H9 (cell line): ENCODE measurements around the gene VWA5B1. TPM values are rescaled to one million over a fixed set of nuclear protein-coding genes. Genes with fewer than 3 reads are reported as not detected.
A peak's percentile ranks its signal among the peaks of the same experiment; 100 is the strongest.

ENCODE experiments used
- DNase-seq: peaks from one replicate; pipeline ENCODE4 v3.0.0-alpha.2; 2017
- H2AFZ ChIP-seq: one replicate; pipeline ENCODE4 v1.6.1; 2013; ENCODE audit warnings: mild to moderate bottlenecking, low read length, control low read depth, moderate library complexity
- H2AK5ac ChIP-seq: 2 replicates; pipeline ENCODE4 v1.6.1; 2013; ENCODE audit warnings: low read length, control low read depth, mixed read lengths; ENCODE audit not compliant: insufficient read length
- H2BK120ac ChIP-seq: one replicate; pipeline ENCODE4 v1.6.1; 2013; ENCODE audit warnings: low read depth, mild to moderate bottlenecking, low read length, control low read depth, inconsistent platforms; ENCODE audit not compliant: poor library complexity, severe bottlenecking
- H2BK12ac ChIP-seq: 2 replicates; pipeline ENCODE4 v1.6.1; 2013; ENCODE audit warnings: low read length, control low read depth, mixed read lengths, low read depth; ENCODE audit not compliant: insufficient read length
- H2BK15ac ChIP-seq: 2 replicates; pipeline ENCODE4 v1.6.1; 2013; ENCODE audit warnings: low read depth, low read length, control low read depth
- H2BK20ac ChIP-seq: one replicate; pipeline ENCODE4 v1.6.1; 2013; ENCODE audit warnings: low read depth, mild to moderate bottlenecking, low read length, control low read depth, inconsistent platforms; ENCODE audit not compliant: poor library complexity, severe bottlenecking
- H2BK5ac ChIP-seq: 2 replicates; pipeline ENCODE4 v1.6.1; 2013; ENCODE audit warnings: low read length, control low read depth, mixed read lengths; ENCODE audit not compliant: insufficient read length
- H3K14ac ChIP-seq: 2 replicates; pipeline ENCODE4 v1.6.1; 2013; ENCODE audit warnings: low read length, control low read depth; ENCODE audit not compliant: insufficient read depth
- H3K18ac ChIP-seq: 2 replicates; pipeline ENCODE4 v1.6.1; 2013; ENCODE audit warnings: low read depth, mild to moderate bottlenecking, mixed read lengths, low read length, control low read depth; ENCODE audit not compliant: insufficient read length
- H3K23ac ChIP-seq: 2 replicates; pipeline ENCODE4 v1.6.1; 2013; ENCODE audit warnings: low read length, control low read depth, mixed read lengths, low read depth; ENCODE audit not compliant: insufficient read length
- H3K23me2 ChIP-seq: 2 replicates; pipeline ENCODE4 v1.6.1; 2013; ENCODE audit warnings: low read depth, mild to moderate bottlenecking, mixed read lengths, low read length, control low read depth; ENCODE audit not compliant: insufficient read length, poor library complexity, severe bottlenecking
- H3K27ac ChIP-seq: 2 replicates; pipeline ENCODE4 v1.5.1; 2013; ENCODE audit warnings: low read length, control low read depth, mixed read lengths, low read depth; ENCODE audit not compliant: insufficient read length
- H3K27me3 ChIP-seq: 2 replicates; pipeline ENCODE4 v1.6.1; 2013; ENCODE audit warnings: low read length, control low read depth, inconsistent platforms; ENCODE audit not compliant: insufficient read depth
- H3K4ac ChIP-seq: 2 replicates; pipeline ENCODE4 v1.6.1; 2013; ENCODE audit warnings: low read depth, mild to moderate bottlenecking, control low read depth, inconsistent platforms, low read length, moderate library complexity
- H3K4me1 ChIP-seq: 2 replicates; pipeline ENCODE4 v1.6.1; 2013; ENCODE audit warnings: low read length, control low read depth, inconsistent platforms; ENCODE audit not compliant: insufficient read depth
- H3K4me2 ChIP-seq: 2 replicates; pipeline ENCODE4 v1.6.1; 2013; ENCODE audit warnings: low read length, control low read depth, mixed read lengths; ENCODE audit not compliant: insufficient read length, insufficient read depth
- H3K56ac ChIP-seq: 2 replicates; pipeline ENCODE4 v1.6.1; 2013; ENCODE audit warnings: low read depth, mild to moderate bottlenecking, mixed read lengths, low read length, control low read depth; ENCODE audit not compliant: insufficient read length
- H3K79me1 ChIP-seq: 2 replicates; pipeline ENCODE4 v1.6.1; 2013; ENCODE audit warnings: low read depth, mild to moderate bottlenecking, moderate library complexity, low read length, control low read depth, inconsistent platforms; ENCODE audit not compliant: insufficient read depth, poor library complexity, severe bottlenecking
- H3K79me2 ChIP-seq: 2 replicates; pipeline ENCODE4 v1.6.1; 2013; ENCODE audit warnings: low read length, control low read depth, inconsistent platforms; ENCODE audit not compliant: insufficient read depth
- H3K9ac ChIP-seq: 2 replicates; pipeline ENCODE4 v1.6.1; 2013; ENCODE audit warnings: low read length, control low read depth, mixed read lengths; ENCODE audit not compliant: insufficient read length; ENCODE audit errors: extremely low read depth
- H3K9me3 ChIP-seq: one replicate; pipeline ENCODE4 v1.6.1; 2013; ENCODE audit warnings: low read depth, low read length, inconsistent platforms; ENCODE audit not compliant: control insufficient read depth
- H3T11ph ChIP-seq: one replicate; pipeline ENCODE4 v1.6.1; 2013; ENCODE audit warnings: mild to moderate bottlenecking, low read length, control low read depth, inconsistent platforms
- H4K20me1 ChIP-seq: one replicate; pipeline ENCODE4 v1.6.1; 2013; ENCODE audit not compliant: control insufficient read depth, insufficient read length, insufficient read depth
- H4K5ac ChIP-seq: 2 replicates; pipeline ENCODE4 v1.6.1; 2013; ENCODE audit warnings: low read depth, mild to moderate bottlenecking, mixed read lengths, low read length, control low read depth; ENCODE audit not compliant: insufficient read length
- H4K8ac ChIP-seq: replicated peaks from 2 replicates; pipeline ENCODE4 v1.6.1; 2013; ENCODE audit warnings: low read length, control low read depth, mixed read lengths, low read depth; ENCODE audit not compliant: insufficient read length
- H4K91ac ChIP-seq: 2 replicates; pipeline ENCODE4 v1.6.1; 2013; ENCODE audit warnings: low read depth, mild to moderate bottlenecking, moderate library complexity, mixed read lengths, low read length, control low read depth; ENCODE audit not compliant: insufficient read length
- H3K27ac Mint-ChIP-seq, 3 experiments: 2 replicates in 2 of 3; 3 replicates in 1 of 3; pipeline ENCODE4 v1.8.0; 2020 to 2021; ENCODE audit warnings: mixed read lengths in 3 of 3, mild to moderate bottlenecking in 1 of 3, moderate library complexity in 1 of 3
- H3K27me3 Mint-ChIP-seq: 2 replicates; pipeline ENCODE4 v1.8.0; 2021; ENCODE audit warnings: low read depth, mild to moderate bottlenecking, moderate library complexity, mixed read lengths
- H3K36me3 Mint-ChIP-seq, 3 experiments: 2 replicates in 2 of 3; 3 replicates in 1 of 3; pipeline ENCODE4 v1.8.0; 2020 to 2021; ENCODE audit warnings: low read depth in 3 of 3, mixed read lengths in 3 of 3; ENCODE audit not compliant: insufficient read depth in 1 of 3
- H3K4me1 Mint-ChIP-seq, 2 experiments: 2 replicates each; pipeline ENCODE4 v1.8.0; 2020; ENCODE audit warnings: mixed read lengths in 2 of 2
- H3K4me3 Mint-ChIP-seq, 2 experiments: 2 replicates in 1 of 2; 3 replicates in 1 of 2; pipeline ENCODE4 v1.8.0; 2020 to 2021; ENCODE audit warnings: mild to moderate bottlenecking in 2 of 2, mixed read lengths in 2 of 2, moderate library complexity in 1 of 2
- H3K9me3 Mint-ChIP-seq, 2 experiments: 2 replicates in 1 of 2; 3 replicates in 1 of 2; pipeline ENCODE4 v1.8.0; 2020; ENCODE audit warnings: mild to moderate bottlenecking in 2 of 2, mixed read lengths in 2 of 2, moderate library complexity in 1 of 2
- CTCF ChIP-seq: fragments of 200-600 bp; sonication (generic); conservative IDR thresholded peaks from 3 replicates; pipeline ENCODE4 v1.8.0; 2021; ENCODE audit warnings: antibody characterized with exemption, mild to moderate bottlenecking
- WGBS: extraction: QIAGEN DNeasy Blood & Tissue Kit; methylation state at CpG from one replicate; pipeline ENCODE4 v1.1.7; 2013; ENCODE audit warnings: missing lambda C conversion rate, low lambda C conversion rate, mixed read lengths; ENCODE audit not compliant: insufficient read length; ENCODE audit errors: extremely low coverage; 5-methylcytosine and 5-hydroxymethylcytosine counted together
- total RNA-seq: library from RNA; stranded (reverse); gene quantifications from 2 replicates; pipeline ENCODE4 v1.2.1, GENCODE V29; 2021

Gene VWA5B1
- total RNA-seq, 1 experiment from 2014 or later, result not detected

GRCh38 chr1:20322081-20322824 lies 31.6 kb downstream of the VWA5B1 start:
- H3T11ph ChIP-seq, result no peak overlapping the region
- no peak overlapping the region for H3K56ac ChIP-seq
- H4K5ac ChIP-seq, result no peak overlapping the region
- no peak for DNase-seq
- no peak overlapping the region for H3K27ac Mint-ChIP-seq
- H2BK15ac ChIP-seq, result no peak overlapping the region
- H3K79me1 ChIP-seq, result no peaks in the 10 kb centered on the region
- no peaks in the 10 kb centered on the region; the same call in 1 of the 2 replicates for H3K27me3 ChIP-seq
- H3K4me1 Mint-ChIP-seq, result peaks cover 5 to 14% of the 10 kb centered on the region in 2 experiments
- H3K14ac ChIP-seq, result 0 out of 2 replicates have a peak overlapping the region, but pooled peaks have one; percentile 20
- H3K27ac ChIP-seq, result no peak overlapping the region
- H2AK5ac ChIP-seq, result no peak overlapping the region
- H3K18ac ChIP-seq, result no peak overlapping the region
- no peaks in the 10 kb centered on the region for H4K20me1 ChIP-seq
- H4K8ac ChIP-seq, result no peak overlapping the region
- no peaks in the 10 kb centered on the region for H3K79me2 ChIP-seq
- H3K36me3 Mint-ChIP-seq, result no peaks in the 10 kb centered on the region
- no peak overlapping the region for H2AFZ ChIP-seq
- H3K9me3 ChIP-seq, result no peaks in the 10 kb centered on the region
- H3K9ac ChIP-seq, result no peak overlapping the region
- no peak overlapping the region for H3K4me3 Mint-ChIP-seq
- H4K91ac ChIP-seq, result no peak overlapping the region
- H3K9me3 Mint-ChIP-seq, result no peaks in the 10 kb centered on the region
- no peak overlapping the region for H3K23ac ChIP-seq
- WGBS, result no CpG with 5 or more reads among the region's 11 CpGs
- no peak overlapping the region for H3K4ac ChIP-seq
- H2BK12ac ChIP-seq, result no peak overlapping the region
- TF ChIP-seq CTCF, result no peak
- peaks cover 5% of the 10 kb centered on the region; the same call in 1 of the 2 replicates for H3K4me1 ChIP-seq
- no peak overlapping the region for H2BK120ac ChIP-seq
- H3K27me3 Mint-ChIP-seq, result peaks cover 26% of the 10 kb centered on the region
- no peak overlapping the region for H2BK5ac ChIP-seq
- no peak overlapping the region for H2BK20ac ChIP-seq
- H3K4me2 ChIP-seq, result no peak overlapping the region
- H3K23me2 ChIP-seq, result no peaks in the 10 kb centered on the region
